GM12891 (cell line): ENCODE data around the gene RMND5A.

Source experiments
- POLR2A ChIP-seq: IDR thresholded peaks from 2 replicates; pipeline ENCODE4 v1.6.1; 2011; ENCODE audit warnings: low read depth, low read length, control low read depth
- POLR2AphosphoS5 ChIP-seq: IDR thresholded peaks from 2 replicates; pipeline ENCODE4 v1.6.1; 2011; ENCODE audit warnings: low read depth, low read length, control low read depth
- TAF1 ChIP-seq: IDR thresholded peaks from 2 replicates; pipeline ENCODE4 v1.6.1; 2011; ENCODE audit warnings: low read depth, low read length, control low read depth

- TF ChIP-seq POLR2A (no peak), POLR2AphosphoS5 (no peak), TAF1 (no peak)
Measured at GRCh38 chr2:86747711-86748639, 27.9 kb downstream of the RMND5A start.
